Panc1 (cell line): ENCODE measurements around the gene APLN. TPM values are rescaled to one million over a fixed set of nuclear protein-coding genes. Genes with fewer than 3 reads are reported as not detected.

ENCODE experiments used
- ATAC-seq: fragments of 200-7000 bp; cut with Tn5 transposase; 2 replicates; pipeline ENCODE4 v1.9.1; 2020; ENCODE audit warnings: mild to moderate bottlenecking, moderate library complexity
- BruUV-seq: library from RNA; stranded (reverse); fragments of 400-500 nt; replicated peaks from 2 replicates; lab custom pipeline; 2021; lab: Mats Ljungman, UMichigan
- CTCF ChIA-PET: fragments of 300-600 bp; sonication (Branson Sonifier 250); formaldehyde crosslinking; loops from one replicate; lab custom pipeline; 2022; ENCODE audit warnings: antibody characterized with exemption; lab: Charles Lee
- POLR2A ChIA-PET: fragments of 300-600 bp; sonication (Branson Sonifier 250); formaldehyde crosslinking; loops from one replicate; lab custom pipeline; 2022; ENCODE audit warnings: antibody characterized with exemption; lab: Charles Lee
- DNase-seq: peaks from one replicate; pipeline ENCODE4 v3.0.0-alpha.2; 2010; ENCODE audit warnings: low read depth, low spot score
- H3K27ac ChIP-seq: 2 replicates; pipeline ENCODE4 v1.5.1; 2011; ENCODE audit warnings: mild to moderate bottlenecking, low read length, inconsistent platforms
- H3K27me3 ChIP-seq: fragments of 200-500 bp; sonication (Bioruptor generic); 2 replicates; pipeline ENCODE4 v1.6.0; 2014; ENCODE audit warnings: low read length, inconsistent platforms; ENCODE audit not compliant: control insufficient read depth, insufficient read depth
- H3K36me3 ChIP-seq: fragments of 200-500 bp; sonication (Bioruptor generic); 2 replicates; pipeline ENCODE4 v1.5.1; 2014; ENCODE audit warnings: inconsistent platforms, mild to moderate bottlenecking, low read length, moderate library complexity; ENCODE audit not compliant: control insufficient read depth, insufficient read depth
- H3K4me1 ChIP-seq: 2 replicates; pipeline ENCODE4 v1.5.1; 2011; ENCODE audit warnings: inconsistent platforms, mild to moderate bottlenecking, low read length, moderate library complexity; ENCODE audit not compliant: control insufficient read depth, insufficient read depth
- H3K4me3 ChIP-seq, 2 experiments: 2 replicates each; pipeline ENCODE4 v1.5.1; 2011 to 2012; ENCODE audit warnings: low read depth in 2 of 2, low read length in 2 of 2, mild to moderate bottlenecking in 2 of 2, inconsistent platforms in 1 of 2, moderate library complexity in 1 of 2
- H3K9me3 ChIP-seq: fragments of 200-500 bp; sonication (Bioruptor generic); 2 replicates; pipeline ENCODE4 v1.5.1; 2014; ENCODE audit warnings: low read depth, mild to moderate bottlenecking, inconsistent platforms, low read length, moderate library complexity; ENCODE audit not compliant: control insufficient read depth, insufficient read depth
- POLR2AphosphoS5 ChIP-seq: IDR thresholded peaks from 2 replicates; pipeline ENCODE4 v1.6.1; 2012; ENCODE audit warnings: mild to moderate bottlenecking, low read depth, low read length, moderate library complexity
- SIN3A ChIP-seq: IDR thresholded peaks from 2 replicates; pipeline ENCODE4 v1.6.1; 2012; ENCODE audit warnings: low read depth, mild to moderate bottlenecking, low read length, moderate library complexity, borderline replicate concordance; ENCODE audit not compliant: insufficient read depth
- TCF7L2 ChIP-seq: IDR thresholded peaks from 2 replicates; pipeline ENCODE4 v1.6.1; 2011; ENCODE audit warnings: mild to moderate bottlenecking, low read depth, low read length, inconsistent platforms
- in situ Hi-C: cut with HindIII; loops from 2 replicates; pipeline ENCODE4 v1.10.0; 2016; ENCODE audit warnings: low sequenced_read_pairs, low pct_unique_long_range_greater_than_20kb
- intact Hi-C: fragments of 100-400 bp; cut with micrococcal nuclease; formaldehyde crosslinking; loops from one replicate; pipeline ENCODE4 v1.10.0; 2022; ENCODE audit not compliant: unreplicated experiment
- total RNA-seq: library from RNA; stranded (reverse); gene quantifications from one replicate; pipeline ENCODE4 v1.2.1, GENCODE V29; 2021; ENCODE audit not compliant: unreplicated experiment
- TF ChIP-seq, protein P1 (sequence below): fragments of 450-650 bp; IDR thresholded peaks from 2 replicates; pipeline ENCODE4 v1.5.1; 2017; ENCODE audit warnings: mild to moderate bottlenecking
- TF ChIP-seq, protein P2 (sequence below), 2 experiments: IDR thresholded peaks; 2 replicates each; pipeline ENCODE4 v1.6.1; 2011 to 2012; ENCODE audit warnings: low read depth in 2 of 2, control low read depth in 1 of 2, low read length in 1 of 2, mild to moderate bottlenecking in 1 of 2, moderate library complexity in 1 of 2; ENCODE audit not compliant: insufficient read depth in 1 of 2

APLN gene
- total RNA-seq, 1 experiment from 2014 or later = 1.1 TPM

DNA sequence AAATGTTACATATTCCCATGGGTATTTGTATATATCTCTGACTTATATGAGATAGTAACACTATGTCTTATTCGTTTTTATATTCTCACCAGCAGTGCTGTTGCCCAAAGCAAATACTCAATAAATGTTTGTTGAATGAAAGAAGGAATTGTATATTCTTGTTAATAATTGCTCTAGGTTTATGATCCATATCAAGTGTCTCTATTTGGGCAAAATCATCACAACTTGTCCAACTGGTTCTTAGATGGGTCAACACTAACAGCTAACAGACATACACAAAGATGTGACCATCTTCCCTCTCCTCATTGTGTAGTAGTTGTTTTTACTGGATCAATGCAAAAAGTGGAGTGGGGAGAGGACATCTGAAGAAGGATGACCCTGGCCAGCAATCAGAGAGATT lies 6.6 kb upstream of the APLN start:
- no peak for DNase-seq
- H3K4me3 ChIP-seq = no peak overlapping the region
- POLR2A ChIA-PET = no interaction called here

DNA sequence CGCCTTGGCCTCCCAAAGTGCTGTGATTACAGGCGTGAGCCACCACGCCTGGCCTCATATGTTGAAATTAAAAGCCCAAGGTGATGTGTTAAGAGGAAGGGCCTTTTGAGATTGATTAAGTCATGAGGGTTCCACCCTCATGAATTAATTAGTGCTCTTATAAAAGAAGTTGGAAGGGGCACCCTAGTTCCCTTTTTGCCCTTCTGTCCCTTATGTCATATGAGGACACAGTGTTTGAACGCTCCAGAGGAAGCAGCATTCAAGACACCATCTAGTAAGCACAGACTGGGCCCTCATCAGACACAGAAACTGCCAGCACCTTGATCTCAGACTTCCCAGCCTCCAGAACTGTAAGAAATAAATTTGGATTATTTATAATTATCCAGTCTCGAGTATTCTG lies 5.1 kb upstream of the APLN start:
- H3K36me3 ChIP-seq = no peaks in the 10 kb centered on the region
- ATAC-seq (no peak), DNase-seq (no peak)
- no peaks in the 10 kb centered on the region for H3K9me3 ChIP-seq
- TF ChIP-seq, protein P1, sequence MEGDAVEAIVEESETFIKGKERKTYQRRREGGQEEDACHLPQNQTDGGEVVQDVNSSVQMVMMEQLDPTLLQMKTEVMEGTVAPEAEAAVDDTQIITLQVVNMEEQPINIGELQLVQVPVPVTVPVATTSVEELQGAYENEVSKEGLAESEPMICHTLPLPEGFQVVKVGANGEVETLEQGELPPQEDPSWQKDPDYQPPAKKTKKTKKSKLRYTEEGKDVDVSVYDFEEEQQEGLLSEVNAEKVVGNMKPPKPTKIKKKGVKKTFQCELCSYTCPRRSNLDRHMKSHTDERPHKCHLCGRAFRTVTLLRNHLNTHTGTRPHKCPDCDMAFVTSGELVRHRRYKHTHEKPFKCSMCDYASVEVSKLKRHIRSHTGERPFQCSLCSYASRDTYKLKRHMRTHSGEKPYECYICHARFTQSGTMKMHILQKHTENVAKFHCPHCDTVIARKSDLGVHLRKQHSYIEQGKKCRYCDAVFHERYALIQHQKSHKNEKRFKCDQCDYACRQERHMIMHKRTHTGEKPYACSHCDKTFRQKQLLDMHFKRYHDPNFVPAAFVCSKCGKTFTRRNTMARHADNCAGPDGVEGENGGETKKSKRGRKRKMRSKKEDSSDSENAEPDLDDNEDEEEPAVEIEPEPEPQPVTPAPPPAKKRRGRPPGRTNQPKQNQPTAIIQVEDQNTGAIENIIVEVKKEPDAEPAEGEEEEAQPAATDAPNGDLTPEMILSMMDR = no peak
- TF ChIP-seq POLR2AphosphoS5 = no peak
- TF ChIP-seq TCF7L2 = no peak
- TF ChIP-seq SIN3A = no peak
- TF ChIP-seq, protein P2, sequence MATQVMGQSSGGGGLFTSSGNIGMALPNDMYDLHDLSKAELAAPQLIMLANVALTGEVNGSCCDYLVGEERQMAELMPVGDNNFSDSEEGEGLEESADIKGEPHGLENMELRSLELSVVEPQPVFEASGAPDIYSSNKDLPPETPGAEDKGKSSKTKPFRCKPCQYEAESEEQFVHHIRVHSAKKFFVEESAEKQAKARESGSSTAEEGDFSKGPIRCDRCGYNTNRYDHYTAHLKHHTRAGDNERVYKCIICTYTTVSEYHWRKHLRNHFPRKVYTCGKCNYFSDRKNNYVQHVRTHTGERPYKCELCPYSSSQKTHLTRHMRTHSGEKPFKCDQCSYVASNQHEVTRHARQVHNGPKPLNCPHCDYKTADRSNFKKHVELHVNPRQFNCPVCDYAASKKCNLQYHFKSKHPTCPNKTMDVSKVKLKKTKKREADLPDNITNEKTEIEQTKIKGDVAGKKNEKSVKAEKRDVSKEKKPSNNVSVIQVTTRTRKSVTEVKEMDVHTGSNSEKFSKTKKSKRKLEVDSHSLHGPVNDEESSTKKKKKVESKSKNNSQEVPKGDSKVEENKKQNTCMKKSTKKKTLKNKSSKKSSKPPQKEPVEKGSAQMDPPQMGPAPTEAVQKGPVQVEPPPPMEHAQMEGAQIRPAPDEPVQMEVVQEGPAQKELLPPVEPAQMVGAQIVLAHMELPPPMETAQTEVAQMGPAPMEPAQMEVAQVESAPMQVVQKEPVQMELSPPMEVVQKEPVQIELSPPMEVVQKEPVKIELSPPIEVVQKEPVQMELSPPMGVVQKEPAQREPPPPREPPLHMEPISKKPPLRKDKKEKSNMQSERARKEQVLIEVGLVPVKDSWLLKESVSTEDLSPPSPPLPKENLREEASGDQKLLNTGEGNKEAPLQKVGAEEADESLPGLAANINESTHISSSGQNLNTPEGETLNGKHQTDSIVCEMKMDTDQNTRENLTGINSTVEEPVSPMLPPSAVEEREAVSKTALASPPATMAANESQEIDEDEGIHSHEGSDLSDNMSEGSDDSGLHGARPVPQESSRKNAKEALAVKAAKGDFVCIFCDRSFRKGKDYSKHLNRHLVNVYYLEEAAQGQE (IDR thresholded peaks at IDR 0.05; ENCODE audit: insufficient read depth in 1 of 2, low read depth in 2 of 2, low read length in 1 of 2) = no peak
- H3K27me3 ChIP-seq = no peaks in the 10 kb centered on the region
- CTCF ChIA-PET = no interaction called here
- no TSS peak for BruUV-seq
- intact Hi-C loops (no loop called here), in situ Hi-C loops (no loop called here)
- peaks cover 8% of the 10 kb centered on the region for H3K4me1 ChIP-seq
- no peak overlapping the region for H3K27ac ChIP-seq
- POLR2A ChIA-PET = no interaction called here
- H3K4me3 ChIP-seq = no peak overlapping the region

More for the DNA sequence above, 6.6 kb upstream of the APLN start:
- intact Hi-C loops = no loop called here
- Histone ChIP-seq H3K36me3 (no peaks in the 10 kb centered on the region), H3K27me3 (no peaks in the 10 kb centered on the region), H3K9me3 (no peaks in the 10 kb centered on the region), H3K4me1 (peaks cover 8% of the 10 kb centered on the region), H3K27ac (no peak overlapping the region)
- TF ChIP-seq, protein P1 = no peak
- TF ChIP-seq SIN3A (no peak), POLR2AphosphoS5 (no peak), TCF7L2 (no peak)
- TF ChIP-seq, protein P2 (IDR thresholded peaks at IDR 0.05; ENCODE audit: insufficient read depth in 1 of 2, low read depth in 2 of 2, low read length in 1 of 2) = no peak
- in situ Hi-C loops = no loop called here
- no peak for ATAC-seq
- CTCF ChIA-PET = no interaction called here
- BruUV-seq = no TSS peak
